ENCODE measurements around the gene EPSTI1.
"Not testable (repeated sequence)": the region's sequence is repeated elsewhere in the genome, so short reads cannot be mapped to it uniquely, and the experiment has no call there.

The EPSTI1 gene

DNA sequence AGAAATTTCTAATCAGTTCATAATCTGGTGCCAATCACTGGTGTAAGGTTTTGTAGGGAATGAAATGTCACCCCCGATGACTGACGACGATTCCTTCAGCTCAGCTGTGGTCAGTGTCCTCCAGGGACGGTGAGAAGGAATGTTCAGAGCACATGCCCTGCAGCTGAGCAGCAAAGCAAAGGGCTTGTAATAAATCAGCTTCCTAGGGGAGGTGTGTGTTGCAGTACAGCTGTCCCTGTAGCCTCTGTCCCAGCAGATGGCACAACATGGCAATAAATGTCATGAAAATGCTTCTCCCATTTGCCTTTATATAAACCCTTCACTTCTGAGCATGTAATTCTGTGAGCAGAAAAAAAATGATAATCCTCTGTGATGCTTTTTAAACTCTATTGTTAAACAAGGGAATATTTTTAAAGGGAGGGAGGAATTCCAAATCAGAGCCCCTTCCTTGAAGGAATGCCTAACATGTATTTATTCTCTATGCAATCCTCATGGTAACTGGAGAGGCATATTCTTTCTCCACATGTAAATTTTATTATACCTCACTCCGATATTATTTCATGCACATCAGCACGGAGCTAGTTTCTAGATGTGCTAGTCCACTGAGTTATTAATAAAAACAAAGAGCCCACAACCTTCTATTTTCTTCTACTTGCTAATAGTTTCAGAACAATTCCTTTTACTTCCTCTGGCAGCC is 108.1 kb downstream of the EPSTI1 start:
- no peak for DNase-seq

DNA sequence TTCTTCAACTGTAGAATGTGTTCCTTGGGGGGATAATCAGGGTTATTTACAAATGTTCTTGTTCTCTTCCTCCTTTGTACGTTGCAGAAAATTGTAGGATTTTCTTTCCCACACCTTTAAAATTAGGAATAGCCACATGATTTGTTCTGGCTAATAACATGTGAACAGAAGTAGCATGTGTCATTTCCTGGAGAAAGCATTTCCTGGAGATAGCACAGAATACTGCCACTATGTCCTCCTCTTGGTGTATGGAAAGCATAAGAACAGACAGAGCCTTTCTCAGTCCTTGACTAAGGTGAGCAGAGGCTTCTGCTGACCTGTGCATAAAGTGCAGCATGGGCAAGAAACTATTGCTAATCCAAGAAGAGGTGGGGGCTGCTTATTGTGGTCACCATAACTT is 108.9 kb downstream of the EPSTI1 start:
- DNase-seq: no peak

GRCh38 chr13:42880056-42880605 is 111.9 kb downstream of the EPSTI1 start:
- no peak for DNase-seq

GRCh38 chr13:42878721-42879120 is 113.3 kb downstream of the EPSTI1 start:
- DNase-seq: no peak

DNA sequence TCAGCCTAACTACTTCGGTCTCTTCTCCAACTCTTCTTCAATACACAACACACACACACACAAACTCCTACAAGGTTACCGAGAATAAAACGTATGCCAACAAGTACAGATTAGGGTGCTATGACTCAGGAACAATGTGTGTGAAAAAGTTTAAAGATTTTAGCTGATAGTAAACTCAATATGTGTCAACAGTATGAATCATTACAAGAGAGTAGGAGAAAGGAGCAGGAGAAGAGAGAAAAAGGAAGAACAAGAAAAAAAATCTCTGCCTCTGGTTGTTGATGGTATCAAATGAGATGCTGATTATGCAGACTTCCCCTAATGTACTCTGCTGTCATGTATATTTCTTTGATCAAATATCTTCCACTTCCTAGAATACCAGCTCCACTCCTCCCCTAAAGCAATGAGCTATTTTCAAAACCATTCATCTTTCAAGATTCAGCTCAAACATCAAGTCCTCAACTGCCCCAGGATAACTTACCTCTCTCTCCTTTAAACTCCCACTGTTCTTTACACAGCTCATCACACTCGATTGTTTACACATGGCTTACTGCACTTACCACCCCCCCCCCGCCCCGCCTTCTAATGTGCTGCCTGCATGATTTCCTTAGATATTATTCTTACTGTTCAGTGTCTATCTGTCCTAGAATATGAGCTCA is 115.0 kb downstream of the EPSTI1 start:
- no peak for DNase-seq

- no peak for DNase-seq
Observed at GRCh38 chr13:42876270-42876714, 115.7 kb downstream of the EPSTI1 start.

GRCh38 chr13:42875475-42876269 is 116.4 kb downstream of the EPSTI1 start:
- DNase-seq: no peak

GRCh38 chr13:42874221-42874620 is 117.8 kb downstream of the EPSTI1 start:
- DNase-seq: no peak

DNA sequence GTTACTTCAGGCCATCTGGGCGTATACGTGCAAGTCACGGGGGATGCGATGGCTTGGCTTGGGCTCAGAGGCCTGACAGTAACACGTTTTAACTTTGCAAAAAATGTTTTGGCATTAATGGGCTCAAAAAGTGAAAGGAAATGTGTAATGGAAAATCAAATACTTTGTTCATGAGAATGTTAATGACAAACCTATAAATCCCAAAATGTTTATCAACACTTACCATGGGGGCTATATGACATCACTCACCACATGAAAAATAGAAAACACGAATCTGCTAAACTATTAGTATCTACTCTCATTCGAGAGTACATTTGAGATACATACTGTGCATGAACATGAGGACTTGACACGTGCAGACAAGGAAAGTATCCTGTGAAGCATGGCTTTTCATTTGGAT is 119.0 kb downstream of the EPSTI1 start:
- no peak for DNase-seq

GRCh38 chr13:42867232-42867631 is 124.8 kb downstream of the EPSTI1 start:
- no peak for DNase-seq

DNA sequence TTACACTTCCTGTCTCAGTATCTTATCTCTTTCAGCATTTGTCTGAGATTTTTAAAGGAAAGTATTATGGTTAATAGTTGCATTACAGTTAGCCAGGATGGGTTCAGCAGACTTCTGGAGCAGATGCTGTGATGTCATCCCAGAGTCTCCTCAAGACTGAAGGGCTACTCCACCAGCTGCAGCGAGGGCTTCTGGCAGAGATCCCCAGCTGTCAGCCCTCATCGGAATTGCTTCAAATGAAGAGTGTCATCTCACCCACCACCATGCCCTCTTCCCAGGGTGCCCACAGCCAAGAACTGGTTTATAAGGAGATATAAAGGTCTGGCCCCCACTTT is 126.3 kb downstream of the EPSTI1 start:
- DNase-seq: no peak

DNA sequence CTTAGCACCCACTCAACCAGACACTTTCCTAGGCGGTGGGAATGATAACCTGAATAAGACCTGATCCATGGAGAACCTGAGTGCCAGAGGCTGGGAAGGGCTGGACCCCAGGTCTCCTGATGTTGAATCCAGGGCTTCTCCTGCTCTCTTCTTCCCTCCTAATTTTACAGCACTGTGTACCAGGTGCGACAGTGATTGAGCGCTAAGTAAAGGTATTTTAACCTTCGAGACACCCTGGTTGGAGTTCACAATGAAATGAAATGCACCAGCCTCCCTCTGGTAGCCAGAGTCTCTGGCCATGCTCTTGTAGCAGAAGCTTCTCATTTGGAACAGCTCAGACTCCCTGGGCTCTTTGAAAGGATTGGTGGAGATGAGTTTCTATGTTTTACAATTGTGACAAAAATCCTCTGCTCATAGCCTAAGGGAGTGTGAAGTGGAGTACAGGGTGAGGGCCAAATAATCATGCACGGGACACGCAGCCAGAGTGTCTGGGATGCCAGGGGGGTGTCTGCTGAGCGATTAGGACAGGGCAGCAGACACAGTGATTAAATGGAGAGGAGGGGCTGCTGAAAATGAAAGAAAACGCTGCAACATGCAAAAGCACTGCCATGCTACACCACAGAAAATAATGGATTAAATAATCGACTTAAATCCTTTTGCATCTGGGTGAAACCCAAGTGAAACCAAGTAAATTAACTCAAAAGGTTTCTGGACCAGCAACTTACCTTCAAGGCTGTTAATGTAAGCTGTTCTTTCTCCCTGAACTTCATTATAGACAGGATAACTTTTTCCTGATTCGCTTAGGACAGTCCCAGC is 126.9 kb downstream of the EPSTI1 start:
- DNase-seq: no peak

- DNase-seq: not testable (repeated sequence)
Observed at GRCh38 chr13:42862370-42862769, 129.7 kb downstream of the EPSTI1 start.

- no peak for DNase-seq
Observed at GRCh38 chr13:42860485-42860884, 131.6 kb downstream of the EPSTI1 start.

- no peak for DNase-seq
Observed at GRCh38 chr13:42859760-42860159, 132.3 kb downstream of the EPSTI1 start.

DNA sequence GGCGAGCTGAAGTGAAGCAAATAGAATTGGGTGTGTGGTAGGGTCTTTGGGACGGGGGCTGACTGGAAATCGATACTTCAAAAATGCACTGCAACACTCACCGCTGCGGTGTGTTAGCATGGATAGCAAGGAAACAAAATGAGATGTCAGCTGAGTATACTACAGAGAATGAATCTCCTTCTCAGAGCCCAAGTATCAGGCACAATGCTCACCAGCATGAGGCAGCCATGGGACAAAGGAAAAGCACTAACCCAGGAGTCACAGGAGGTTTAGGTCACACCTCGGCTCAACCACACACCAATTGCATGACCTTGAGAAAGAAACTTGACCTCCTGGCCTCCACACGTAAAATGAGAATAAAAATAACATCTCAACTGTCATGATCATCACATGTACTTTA is 136.6 kb downstream of the EPSTI1 start:
- no peak for DNase-seq

DNA sequence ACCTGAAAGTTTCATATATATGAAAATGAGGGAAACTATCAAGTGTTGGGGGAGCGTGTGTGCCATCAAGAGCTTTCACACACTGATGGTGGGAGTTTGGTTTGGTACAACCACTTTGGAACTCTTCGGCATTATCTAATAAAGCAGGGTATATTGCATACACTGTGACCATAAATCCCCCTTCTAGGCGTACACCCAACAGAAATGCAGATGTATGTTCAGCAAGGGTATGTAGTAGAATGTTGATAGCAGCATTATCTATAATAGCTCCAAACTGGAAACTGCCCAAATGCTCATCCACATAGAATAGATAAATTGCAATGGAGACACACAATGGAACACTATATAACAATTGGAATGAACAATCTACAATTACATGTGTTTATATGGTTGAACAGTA is 139.9 kb downstream of the EPSTI1 start:
- DNase-seq: no peak

DNA sequence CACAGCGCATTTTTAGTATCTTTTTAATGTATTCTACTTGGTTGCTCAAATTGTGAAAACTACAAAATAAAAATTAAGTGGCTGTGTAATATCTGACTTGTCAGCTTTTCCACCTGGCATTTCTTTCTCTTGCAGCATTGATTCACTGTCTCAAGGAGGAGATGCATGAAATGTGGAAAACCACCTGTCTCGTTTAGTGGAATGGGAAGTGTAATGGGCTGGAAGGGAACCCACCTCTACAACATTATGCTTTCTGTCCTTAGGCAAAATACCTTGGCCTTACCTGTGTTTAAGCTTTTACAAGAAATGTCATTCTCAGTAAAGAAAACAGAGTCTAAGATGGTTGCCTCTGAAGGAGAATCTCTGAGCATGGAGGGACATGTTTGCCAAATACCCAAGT is 142.8 kb downstream of the EPSTI1 start:
- DNase-seq: no peak

DNA sequence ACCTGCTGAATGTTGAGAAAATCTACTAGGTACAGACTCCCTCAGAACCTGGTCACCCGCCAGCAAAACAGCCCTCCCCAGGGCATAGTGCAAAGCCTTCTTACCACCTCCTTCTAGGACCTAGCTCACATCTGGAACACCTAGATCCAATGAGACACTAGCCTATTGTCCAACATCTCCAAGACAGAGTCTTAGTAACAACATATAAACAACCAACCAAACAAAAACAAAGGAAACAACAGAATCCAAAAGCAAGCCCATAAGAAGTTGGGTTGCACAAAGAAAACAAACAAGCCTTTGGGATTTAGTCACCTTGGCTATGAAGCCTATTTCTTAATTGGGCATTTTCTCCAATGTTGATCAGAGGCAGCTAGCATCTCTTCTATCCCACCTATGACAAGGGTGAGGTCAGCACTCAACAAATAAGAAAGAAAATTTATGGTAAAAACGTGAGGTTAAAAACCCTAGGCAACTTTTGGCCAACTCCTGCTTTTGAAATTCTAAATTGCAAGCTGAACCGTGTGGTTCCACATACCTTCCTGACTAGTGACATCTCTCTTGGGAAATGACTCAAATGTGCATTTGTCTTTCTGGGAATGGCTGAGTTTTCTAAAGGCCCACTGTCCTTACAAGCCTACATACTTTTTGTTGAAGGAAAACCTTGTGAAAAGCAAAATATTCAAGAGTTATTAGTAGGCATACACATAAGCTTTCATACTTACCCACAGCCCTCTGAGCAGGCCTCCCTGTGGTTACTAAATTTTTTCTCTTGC is 144.0 kb downstream of the EPSTI1 start:
- DNase-seq: no peak

DNA sequence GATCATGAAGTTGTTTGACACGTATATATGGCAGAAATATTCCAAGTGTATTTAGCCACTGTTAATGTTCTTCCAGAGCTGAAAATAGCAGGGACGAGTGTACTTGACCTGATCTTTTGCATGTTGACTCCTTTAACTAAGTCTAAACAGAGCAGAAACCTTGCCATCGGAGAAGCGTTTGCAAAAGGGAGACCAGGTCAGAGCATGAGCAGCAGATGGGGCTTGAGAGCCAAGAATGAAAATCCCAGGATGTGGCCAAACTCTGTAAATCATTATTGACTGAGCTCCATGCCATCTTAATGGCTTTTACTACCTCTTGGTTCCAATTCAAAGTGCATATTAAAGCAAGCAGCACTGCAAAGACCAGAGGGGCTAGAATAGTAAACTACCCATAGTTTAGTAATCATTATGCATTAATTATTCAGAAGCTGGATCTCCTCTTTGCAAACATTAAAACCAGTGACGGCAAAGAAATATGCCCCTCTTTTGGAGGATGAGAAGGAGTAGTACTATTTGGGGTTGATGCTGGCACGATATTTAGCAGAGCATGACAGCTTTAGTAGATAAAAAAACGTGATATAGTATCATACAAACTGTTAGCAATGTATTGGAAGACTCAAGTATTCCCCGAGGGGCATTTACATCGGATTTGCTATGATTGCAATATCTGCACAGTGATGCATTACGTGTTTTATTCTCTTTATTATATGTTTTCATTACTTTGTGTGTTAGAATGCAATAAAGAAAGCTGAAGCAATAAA is 154.9 kb downstream of the EPSTI1 start:
- DNase-seq: no peak
